Amniotic epithelial cell (primary cell): Measurements from ENCODE around the gene OPN3.

Experiments used
- DNase-seq: peaks from one replicate; pipeline ENCODE4 v3.0.0-alpha.2; 2010; ENCODE audit warnings: low read depth

Gene OPN3

DNA sequence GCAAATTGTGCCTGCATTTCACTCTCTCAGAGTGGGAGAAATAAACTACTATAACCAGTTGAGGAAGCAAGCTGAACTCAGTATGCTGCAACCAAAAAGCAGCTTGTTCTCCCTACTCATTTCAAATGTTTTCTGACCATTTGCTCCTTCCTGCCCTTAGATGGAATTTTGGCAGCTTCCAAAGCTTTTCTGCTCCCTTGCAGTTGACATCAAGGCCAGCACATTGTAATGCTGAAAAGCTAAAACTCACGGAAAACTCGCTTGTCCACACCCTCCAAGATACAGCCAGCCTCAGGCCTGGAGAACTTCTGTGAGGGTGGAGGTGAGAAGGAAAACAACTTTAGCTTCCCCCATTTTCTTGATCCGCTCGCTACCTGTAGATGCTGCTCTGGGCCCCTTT lies 5.0 kb upstream of the OPN3 start:
- no peak for DNase-seq

GRCh38 chr1:241644259-241644658 lies 4.1 kb upstream of the OPN3 start:
- no peak for DNase-seq

DNA sequence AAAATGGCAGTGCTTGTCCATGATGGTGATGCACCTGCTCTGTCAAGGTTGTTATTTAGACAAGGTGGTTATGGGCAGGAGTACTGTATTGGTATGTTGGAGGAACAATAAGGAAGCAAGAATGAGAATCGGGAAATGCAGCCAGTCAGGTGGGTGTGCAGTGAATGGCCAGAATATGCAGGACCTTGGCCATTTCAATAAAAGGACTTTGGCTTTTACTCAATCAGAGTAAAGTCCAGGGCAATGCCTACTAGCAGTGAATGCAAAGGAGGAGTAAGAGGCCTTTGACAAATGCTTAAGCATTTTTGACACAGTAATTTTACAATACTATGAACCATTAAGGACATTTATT lies 2.4 kb upstream of the OPN3 start:
- no peak for DNase-seq

DNA sequence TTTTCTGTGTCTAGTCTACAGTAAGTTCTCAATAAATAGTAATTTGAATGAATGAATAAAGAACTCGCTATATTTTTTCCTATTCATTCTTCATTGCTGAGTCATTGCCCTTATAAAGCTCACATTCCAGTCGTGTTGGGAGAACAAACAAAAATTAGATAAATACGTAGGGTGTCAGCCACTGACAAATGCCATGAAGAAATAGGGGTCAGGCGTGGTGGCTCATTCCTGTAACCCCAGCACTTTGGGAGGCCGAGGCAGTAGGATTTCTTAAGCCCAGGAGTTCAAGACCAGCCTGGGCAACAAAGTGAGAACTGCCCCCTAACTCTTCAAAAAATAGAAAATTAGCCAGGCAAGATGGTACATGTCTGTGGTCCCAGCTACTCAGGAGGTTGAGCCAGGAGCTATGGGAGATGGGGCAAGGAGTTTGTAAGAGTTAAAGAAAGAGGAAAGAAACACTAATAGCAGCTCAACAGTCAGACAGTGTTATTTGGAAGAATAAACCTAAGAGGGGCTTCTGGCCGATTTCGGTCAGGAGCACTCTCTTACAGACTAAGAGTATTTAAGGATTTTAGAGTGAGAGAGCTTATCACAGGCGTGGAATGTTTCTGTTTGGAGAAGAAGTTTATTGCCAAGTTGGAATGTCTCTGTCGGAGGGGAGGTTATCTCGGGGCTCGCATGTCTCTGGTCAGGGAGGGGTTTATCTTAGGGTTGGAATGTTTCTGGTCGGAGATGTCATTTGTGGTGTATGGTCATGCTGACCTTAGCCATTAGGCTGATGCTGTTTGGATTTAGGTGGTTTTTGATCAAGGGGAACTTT lies 1.8 kb upstream of the OPN3 start:
- peak; percentile 79 for DNase-seq

- DNase-seq: peak; percentile 26
Observed at GRCh38 chr1:241640867-241641622, 876 bp upstream of the OPN3 start.

- DNase-seq: peak; percentile 28
Observed at GRCh38 chr1:241639623-241640148, 483 bp downstream of the OPN3 start.

DNA sequence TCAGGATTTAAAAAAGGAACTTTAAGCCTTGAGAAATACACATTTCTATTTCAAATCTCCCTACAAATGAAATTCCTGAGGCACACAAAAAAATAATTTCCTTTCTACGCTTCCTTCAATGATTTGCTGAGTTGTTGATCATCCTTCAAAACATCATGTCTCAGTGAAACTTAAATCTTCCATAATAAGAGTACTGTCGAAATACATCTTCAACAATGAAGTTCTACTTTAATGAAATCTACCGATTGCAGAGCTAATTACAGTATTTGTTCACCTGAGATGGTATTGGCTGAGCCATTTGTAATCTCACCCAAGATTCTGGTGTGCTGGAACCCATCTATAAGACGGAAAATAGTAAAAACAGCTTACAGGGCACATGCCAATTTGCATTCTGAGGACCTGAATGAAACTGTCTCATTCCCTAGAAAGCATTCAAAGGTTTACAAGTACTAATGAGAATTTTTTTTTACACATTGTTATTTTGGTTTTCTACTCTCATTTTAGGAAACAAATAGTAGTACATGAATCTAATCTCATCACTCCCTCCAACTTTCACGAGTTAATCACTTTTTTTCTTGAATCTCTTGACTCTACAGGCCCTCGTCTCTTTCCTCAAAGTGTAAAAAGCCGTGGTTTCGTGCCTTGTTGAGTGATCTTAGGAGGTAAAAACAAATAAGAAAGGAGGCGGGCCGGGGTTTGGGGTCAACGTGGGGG lies 1.1 kb downstream of the OPN3 start:
- peak; percentile 12 for DNase-seq

- DNase-seq: no peak
Observed at GRCh38 chr1:241638099-241638682, 2.0 kb downstream of the OPN3 start.

DNA sequence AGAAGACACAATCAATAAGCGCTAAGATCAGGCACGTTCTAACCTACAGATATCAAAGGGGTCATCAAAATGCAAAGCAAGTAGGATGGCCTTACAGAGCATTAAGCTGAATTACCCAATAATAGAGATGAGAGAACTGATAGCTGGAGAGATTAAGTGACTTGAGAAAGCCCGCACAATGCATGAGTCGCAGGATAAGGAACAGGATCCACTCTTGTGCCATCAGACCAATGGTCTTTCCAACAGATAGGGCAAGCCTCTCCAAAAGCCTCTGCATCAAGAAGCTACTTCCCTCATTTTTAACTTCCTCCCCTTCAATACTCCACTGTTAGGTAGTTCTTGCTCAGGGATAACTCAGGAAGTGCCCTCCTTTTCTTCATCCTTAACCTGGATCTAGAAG lies 2.6 kb downstream of the OPN3 start:
- DNase-seq: peak; percentile 40

GRCh38 chr1:241637046-241637590 lies 3.1 kb downstream of the OPN3 start:
- peak; percentile 14 for DNase-seq

DNA sequence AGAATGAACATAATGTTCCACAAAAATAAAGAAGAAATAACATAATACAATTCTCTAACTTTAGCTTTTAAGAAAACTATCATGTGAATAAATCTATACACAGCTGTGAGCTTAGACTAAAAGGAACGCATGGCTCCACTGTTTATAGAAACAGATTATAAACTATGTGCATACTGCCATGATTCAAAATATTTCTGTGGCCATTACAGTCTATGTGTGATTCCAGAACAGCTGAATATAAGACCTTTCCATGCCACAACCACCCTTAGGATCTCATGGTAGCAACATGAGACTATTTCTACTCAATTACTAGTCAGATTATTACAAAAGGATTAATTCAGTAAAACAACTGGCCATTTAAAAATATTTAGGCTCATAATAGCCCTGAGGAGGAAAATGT lies 3.9 kb downstream of the OPN3 start:
- no peak for DNase-seq

- no peak for DNase-seq
Observed at GRCh38 chr1:241635556-241636152, 4.5 kb downstream of the OPN3 start.

DNA sequence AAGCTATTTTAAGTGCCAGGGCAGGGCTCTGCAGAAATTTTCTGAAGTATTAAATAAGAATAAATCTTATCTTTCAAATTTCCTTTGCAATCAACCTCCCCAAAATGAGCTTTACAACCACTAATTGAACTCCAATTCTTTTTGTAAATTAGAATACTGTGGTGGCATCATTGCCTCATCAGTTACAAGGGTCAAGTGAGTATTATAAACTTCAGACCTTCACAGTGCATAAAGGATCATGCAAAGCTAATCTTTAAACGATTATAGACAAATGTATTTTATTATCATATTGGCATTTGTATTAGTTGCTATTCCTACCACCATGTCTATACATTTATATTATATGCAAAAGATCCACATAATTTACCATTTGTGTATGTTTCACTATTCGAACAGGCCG lies 7.2 kb downstream of the OPN3 start:
- DNase-seq: no peak

DNA sequence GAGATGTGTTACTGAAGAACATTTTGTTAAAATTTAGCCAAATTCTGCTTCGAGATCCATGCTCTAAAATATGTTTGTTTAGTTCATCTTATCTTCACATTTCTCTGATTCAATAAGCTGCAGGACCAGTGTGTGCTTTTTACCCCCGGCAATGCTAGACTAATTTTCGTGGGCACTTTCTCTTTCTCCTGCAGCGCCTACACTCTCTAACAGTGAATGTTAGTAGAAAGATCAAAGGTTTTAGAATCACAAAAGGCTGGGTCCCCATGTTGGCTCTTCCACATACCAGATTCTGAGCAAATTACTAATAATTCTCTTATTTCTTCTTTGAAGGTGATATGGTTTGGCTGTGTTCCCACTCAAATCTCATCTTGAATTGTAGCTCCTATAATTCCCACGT lies 8.5 kb downstream of the OPN3 start:
- DNase-seq: no peak

GRCh38 chr1:241630899-241631298 lies 9.3 kb downstream of the OPN3 start:
- no peak for DNase-seq

DNA sequence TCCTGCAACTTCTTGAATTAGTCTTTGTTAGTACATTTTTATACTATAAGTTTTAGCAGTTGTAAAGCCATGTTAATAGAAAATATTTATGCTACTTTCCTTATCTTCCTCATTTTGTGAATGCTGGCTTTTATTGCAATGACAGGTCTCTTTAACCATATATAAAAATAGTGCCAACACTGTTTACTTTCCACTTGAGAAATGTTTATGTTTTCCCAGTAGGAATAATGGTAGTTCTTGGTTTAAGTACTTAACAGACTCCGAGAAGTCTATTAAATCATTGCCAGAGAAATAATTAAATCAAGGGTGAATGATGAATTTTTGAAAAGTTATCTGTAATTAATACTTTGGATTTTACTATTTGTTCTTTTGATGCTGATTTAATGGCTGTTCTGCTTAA lies 9.7 kb downstream of the OPN3 start:
- no peak for DNase-seq

GRCh38 chr1:241630005-241630404 lies 10.2 kb downstream of the OPN3 start:
- no peak for DNase-seq

DNA sequence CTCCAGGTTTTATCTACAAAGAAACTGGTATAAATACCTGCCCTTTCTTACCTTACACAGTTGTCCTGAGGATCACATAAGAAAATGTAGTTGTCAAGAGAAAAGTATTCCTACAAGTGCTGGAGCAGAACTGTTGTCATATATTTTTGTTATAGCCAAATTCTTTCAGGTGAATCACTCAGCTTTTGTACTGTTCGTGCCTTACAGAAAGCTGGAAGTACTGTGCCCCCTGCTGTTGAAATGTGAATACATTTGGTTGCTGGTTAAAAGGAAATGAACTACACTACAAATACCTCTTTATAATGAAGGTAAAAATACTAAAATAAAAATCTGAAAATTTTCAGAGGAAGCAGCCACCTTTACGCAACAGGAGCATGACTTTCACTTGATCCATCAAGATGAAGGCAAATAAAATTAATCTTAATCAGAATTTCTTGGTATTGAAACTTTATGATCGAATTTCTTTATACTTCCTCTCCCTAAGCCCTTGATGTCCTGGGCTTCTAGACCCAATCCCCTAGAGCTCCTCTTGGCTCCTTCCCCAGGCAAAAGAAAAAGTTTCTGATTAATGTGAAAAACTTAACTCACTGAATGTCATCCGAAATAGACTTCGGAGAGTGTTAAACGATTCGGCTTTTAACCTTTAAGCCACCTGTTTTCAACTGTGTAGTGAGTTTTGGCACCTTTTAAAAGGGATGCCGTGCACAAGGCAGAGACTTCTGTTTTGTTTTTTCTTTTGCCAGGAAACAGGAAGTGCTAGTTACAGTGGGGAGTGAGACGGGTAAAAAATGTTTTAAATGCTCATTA lies 12.5 kb downstream of the OPN3 start:
- DNase-seq: peak; percentile 76

GRCh38 chr1:241624935-241625334 lies 15.2 kb downstream of the OPN3 start:
- no peak for DNase-seq

- no peak for DNase-seq
Observed at GRCh38 chr1:241622669-241623068, 17.5 kb downstream of the OPN3 start.

DNA sequence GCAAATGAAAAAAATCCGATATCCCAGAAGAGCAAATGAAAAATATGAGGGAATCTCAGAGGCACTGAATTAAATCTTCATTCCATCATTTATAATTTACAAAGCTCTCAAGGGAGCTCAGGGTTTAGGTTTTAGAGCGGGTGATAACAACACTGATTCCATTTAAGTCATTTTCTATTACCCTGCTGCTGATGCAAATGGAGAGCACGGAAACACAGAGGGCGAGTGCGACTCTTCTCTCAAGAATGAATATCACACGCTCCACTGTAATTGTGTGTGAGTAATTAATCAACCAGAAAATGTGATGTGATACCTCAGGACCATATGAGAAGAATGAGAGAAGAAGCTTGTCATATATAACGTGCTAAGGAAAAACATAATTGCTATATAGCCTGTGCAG lies 22.7 kb downstream of the OPN3 start:
- DNase-seq: no peak
